CD4-positive, alpha-beta T cell treated with Interferon gamma for 1 hour (primary cell): Measurements from ENCODE around the gene NTM.

ENCODE experiments used
- DNase-seq: peaks from one replicate; pipeline ENCODE4 v3.0.0-alpha.2; 2020

The NTM gene

DNA sequence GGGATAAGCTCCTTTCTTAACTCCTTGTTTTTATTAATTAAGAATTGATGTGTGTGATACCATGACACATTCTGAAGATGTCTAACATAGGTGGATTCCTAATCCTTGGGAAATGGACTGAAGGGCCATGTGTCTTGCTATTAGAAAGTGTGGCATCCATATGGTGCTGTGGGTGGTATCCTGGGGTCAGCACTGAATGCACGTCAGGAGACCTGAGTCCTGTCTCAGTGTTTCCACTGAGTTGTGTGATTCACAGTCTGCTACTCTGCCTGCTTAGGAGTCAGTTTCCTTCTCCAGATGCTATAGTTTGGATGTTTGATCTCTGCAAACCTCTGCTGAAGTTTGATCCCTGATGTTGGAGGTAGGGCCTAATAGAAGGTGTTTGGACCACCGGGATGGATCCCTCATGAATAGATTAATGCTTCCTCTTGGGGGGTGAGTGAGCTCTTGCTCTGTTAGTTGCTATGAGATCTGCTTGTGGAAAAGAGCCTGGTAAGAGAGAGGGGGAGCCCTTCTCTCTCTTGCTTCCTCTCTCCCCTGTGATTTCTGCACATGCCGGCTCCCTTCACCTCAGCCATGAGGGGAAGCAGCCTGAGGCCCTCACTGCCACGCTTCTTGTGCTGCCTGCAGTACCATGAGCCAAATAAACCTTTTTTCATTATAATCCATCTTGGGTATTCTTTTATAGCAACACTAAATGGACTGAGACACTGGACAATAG is 666.5 kb downstream of the NTM start:
- DNase-seq: no peak

DNA sequence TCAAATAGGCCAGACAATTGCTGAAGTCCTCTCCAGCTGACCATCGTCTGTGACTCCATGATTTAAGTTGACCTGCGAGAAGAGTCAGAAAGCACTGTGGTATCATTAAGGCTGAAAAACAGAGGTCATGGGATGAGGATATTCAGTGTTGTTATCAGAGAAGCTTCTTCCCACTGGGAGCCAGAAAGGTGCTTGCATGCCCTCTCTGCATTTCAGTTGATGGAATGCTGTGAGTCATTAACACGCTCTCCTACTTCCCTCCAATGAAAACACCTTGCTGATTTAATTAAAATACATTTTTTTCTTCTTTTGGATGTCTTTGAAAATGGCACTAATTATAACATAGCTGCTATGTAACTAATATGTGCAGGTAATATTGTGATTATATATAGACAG is 667.0 kb downstream of the NTM start:
- no peak for DNase-seq

GRCh38 chr11:132037956-132038355 is 667.5 kb downstream of the NTM start:
- no peak for DNase-seq

DNA sequence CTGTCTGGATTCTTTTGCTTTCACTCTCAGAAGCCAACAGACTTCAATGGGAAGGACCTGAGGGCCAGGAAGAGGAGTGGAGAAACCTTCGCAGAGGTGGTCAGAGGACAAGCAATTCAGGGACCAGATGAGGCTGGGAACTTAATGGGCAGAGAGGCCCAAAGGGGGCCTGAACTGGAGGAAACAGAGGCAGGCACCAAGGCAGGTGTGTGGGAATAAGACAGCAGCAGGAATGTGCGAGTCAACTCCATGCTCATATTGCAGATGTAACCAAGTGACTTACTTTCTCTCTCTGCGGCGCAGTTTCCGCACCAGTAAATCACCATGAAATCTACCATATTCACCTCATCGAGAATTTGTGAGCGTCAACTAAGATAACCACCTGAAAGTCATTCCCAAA is 669.1 kb downstream of the NTM start:
- DNase-seq: no peak

DNA sequence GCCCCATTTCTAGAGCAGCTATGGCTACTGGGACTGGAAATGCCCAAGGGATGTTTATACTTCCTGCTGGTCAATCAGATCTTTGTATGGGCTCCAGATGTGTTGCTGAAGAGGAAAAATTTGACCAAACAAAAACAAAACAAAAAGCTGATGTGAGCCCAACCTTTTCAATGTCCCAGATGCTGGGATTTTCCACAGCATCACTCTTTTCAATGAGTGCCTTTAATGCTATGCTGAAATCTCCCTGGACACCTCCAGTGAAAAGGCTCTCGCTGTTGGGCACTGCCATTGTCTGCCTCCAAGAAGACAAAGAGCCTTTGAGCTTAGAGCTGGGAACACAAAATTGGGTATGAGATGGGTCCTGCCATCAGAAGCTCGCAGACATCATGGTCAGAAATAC is 671.9 kb downstream of the NTM start:
- DNase-seq: no peak

GRCh38 chr11:132043714-132044113 is 673.3 kb downstream of the NTM start:
- no peak for DNase-seq

GRCh38 chr11:132045107-132045506 is 674.7 kb downstream of the NTM start:
- no peak for DNase-seq

DNA sequence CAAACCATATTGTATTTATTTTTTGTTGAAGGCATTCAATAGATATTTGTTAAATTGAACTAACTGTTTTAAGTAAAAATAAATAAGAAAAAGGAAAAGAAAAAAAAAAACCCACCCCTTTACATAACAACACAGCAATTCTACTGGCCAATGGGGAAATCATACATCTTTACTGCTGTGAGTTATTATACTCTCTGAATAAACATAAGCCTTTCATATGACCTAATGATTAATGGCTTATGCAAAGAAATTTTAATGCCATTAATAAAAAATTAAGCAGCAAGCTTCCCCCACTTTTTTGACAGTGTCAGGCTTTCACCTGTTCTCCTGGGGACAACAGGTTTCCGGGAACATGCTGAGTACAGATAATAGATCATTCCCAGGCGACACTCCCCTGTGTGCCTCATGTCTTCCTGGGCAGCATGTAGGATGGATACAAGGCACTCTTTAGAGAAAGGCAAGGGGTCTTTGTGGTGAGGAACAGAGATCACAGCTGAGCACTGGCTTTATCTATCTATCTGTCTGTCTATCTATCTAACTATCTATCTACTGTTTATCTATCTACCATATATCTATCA is 676.0 kb downstream of the NTM start:
- DNase-seq: no peak

- DNase-seq: no peak
These were observed 676.8 kb downstream of the NTM start for GRCh38 chr11:132047167-132047566.

DNA sequence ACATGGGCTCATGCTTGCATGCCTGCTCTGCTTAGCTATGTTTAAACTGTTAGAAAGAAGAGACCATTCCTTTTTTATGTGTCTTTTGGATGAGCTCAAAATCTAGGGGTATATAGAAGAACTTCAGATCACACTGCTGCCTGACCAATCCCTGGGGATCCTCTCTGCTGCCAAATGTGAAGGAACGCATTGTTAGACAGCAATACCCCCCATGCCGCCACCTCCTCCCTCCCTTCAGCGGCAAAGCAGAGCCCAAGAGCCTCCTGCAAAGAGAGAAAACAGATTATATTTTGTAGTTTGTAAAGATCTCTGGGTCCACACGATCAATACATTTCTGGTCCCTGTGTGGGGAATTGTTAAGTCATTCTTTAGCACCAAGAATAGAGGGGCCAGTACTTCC is 677.6 kb downstream of the NTM start:
- DNase-seq: no peak

DNA sequence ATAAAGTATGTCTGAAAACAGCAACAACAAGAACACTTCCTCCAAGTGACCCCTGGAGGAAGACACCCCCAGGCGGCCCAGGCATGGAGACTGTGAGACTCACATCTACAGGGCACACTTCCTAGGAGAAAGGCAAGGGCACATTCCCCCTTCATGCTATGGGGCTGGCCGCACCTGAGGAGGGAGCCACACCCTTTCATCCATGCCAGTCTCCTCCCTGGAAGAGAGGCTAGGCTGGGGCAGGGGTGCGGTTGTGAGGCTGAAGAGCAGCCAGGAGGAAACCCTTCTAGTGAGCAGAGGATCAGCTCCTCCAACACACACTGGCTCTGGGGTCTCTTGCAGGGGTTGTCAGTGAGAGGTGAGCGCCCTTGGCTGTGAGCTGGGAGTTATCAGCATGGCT is 678.8 kb downstream of the NTM start:
- no peak for DNase-seq

- no peak for DNase-seq
These were observed 679.6 kb downstream of the NTM start for GRCh38 chr11:132050049-132050448.

DNA sequence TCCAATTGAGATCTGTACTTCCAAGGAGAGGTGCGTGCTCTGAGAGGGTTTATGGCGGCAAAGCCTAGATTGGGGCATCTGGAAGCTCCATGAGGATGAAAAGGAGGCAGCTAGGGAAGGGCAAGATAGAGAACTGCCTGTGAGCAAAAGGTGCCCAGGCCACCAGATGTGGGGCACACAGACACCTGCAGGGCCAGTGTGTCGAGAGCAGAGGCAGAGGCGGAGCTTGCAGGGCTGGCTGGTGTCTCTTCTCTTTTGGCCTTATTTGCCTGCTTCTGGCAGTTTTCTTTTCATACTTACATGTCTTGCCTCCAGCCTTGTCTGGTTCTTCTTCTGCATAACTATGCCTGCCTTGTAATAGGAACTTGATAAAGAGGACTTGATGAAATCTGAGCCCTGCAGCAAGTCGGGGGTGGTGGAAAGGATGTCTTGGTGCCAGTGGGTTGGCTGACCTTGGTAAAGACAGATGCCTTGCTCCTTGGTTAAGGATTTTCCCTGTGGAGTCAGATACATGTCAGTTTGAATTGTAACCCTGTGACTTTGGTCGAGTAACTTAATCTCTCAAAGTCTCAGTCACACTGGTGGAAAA is 680.3 kb downstream of the NTM start:
- no peak for DNase-seq

GRCh38 chr11:132051704-132052103 is 681.3 kb downstream of the NTM start:
- DNase-seq: no peak

GRCh38 chr11:132052342-132052741 is 681.9 kb downstream of the NTM start:
- no peak for DNase-seq

DNA sequence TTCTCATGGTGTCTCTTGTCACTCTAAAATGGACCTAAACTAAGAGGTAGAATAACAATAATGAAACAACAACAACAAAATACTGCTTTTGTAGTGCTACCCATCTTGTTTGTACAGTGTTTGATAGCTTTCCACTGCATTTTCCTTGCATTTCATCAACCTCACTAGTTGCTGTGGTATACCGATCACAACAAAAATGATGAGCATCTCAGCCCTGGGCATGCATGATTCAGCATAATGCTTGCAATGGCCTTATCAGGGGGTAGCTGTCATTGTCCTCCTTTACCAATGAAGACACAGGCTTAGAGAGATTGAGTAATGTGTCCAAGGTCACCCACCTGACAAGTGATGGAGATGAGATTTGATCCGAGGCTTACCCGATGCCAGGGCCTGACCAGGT is 682.5 kb downstream of the NTM start:
- DNase-seq: no peak

GRCh38 chr11:132054822-132055221 is 684.4 kb downstream of the NTM start:
- no peak for DNase-seq

- no peak for DNase-seq
These were observed 684.9 kb downstream of the NTM start for GRCh38 chr11:132055296-132055695.

GRCh38 chr11:132056689-132057088 is 686.3 kb downstream of the NTM start:
- no peak for DNase-seq

DNA sequence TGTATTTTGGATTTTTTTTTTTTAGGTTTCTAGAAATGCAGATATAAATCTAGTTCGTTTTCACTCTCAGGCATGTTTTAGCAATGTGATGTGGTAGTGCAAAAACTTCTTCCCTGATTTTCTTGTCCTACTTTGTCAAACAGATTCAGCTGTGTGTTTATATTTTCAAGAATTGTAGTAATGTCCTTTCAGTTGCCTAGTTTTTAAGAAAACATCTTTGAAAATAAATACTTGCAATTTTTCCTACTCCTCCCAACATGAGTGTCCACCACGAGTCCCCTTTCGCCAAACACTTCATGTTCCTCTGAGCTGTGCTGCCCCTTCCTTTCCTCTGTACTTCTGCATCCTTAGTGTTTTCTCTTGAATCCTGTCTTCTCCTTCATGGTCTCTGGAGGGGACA is 686.9 kb downstream of the NTM start:
- DNase-seq: no peak

GRCh38 chr11:132058211-132058772 is 687.9 kb downstream of the NTM start:
- peak; percentile 4 for DNase-seq

DNA sequence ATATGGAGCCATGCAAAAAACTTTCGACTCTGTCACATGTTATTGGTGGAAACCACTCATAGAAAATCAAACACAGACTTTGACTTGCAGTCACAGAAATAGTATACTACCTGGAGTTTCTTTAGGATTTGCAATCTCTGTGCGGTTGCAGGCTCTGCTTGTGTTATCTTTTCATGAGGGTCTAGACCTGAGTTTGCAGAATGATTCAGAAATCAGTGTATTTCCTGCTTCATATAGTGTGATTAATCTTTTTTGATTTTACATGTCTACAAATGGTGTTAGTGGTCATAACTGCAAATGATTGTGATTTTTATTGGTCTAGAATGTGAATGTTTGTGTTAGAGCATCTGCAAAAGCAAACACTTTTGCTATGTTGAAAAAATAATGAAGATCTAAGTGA is 690.2 kb downstream of the NTM start:
- no peak for DNase-seq

- DNase-seq: no peak
These were observed 691.6 kb downstream of the NTM start for GRCh38 chr11:132062031-132062430.

DNA sequence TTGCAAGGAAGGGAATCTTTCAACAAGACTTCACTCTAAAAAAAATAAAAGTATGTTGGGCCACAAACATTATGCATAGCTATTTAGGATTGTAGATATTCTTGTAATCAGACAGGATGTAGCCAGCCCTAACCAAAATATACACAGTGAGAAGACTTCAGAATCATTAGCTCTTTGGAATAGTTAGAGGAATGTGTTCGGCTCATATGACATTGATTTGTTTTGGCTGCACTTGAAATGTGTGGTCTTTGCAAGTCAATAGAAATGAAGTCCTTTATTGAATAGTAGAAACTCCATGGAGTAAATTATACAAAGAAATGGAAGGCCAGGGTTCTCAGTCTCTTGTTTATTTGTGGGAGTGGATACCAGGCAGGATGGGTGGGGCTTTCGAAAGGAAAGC is 692.1 kb downstream of the NTM start:
- no peak for DNase-seq
